Body of pancreas (tissue), 4 donors: Measurements from ENCODE around the gene NGRN. TPM values are rescaled to one million over a fixed set of nuclear protein-coding genes. Genes with fewer than 3 reads are reported as not detected.
"Not testable (repeated sequence)": the region's sequence is repeated elsewhere in the genome, so short reads cannot be mapped to it uniquely, and the experiment has no call there.

Source experiments
- ATAC-seq: fragments of 150-250 bp; one replicate; pipeline ENCODE4 v1.9.1; 2016
- DNase-seq, 4 donors: peaks; one replicate each; pipeline ENCODE4 v3.0.0-alpha.2; 2019
- H3K27ac ChIP-seq, 4 donors: fragments of 200-600 bp; sonication (generic); 1 replicate in 3 of 4; 2 replicates in 1 of 4; pipeline versions ENCODE4 v1.5.1 to v1.6.1; 2016 to 2019; ENCODE audit warnings: mild to moderate bottlenecking in 1 of 4, mixed read lengths in 1 of 4, moderate library complexity in 1 of 4
- H3K27me3 ChIP-seq, 2 donors: fragments of 200-600 bp; sonication (generic); one replicate each; pipeline ENCODE4 v1.6.0; 2016; ENCODE audit warnings: mild to moderate bottlenecking in 1 of 2
- H3K36me3 ChIP-seq, 2 donors: fragments of 200-600 bp; sonication (generic); replicated peaks in 1 of 2; 2 replicates each; pipeline ENCODE4 v1.5.1; 2016; ENCODE audit warnings: low read depth in 2 of 2; ENCODE audit not compliant: insufficient read depth in 1 of 2
- H3K4me1 ChIP-seq: fragments of 200-600 bp; sonication (generic); one replicate; pipeline ENCODE4 v1.6.0; 2016
- H3K4me3 ChIP-seq, 2 donors: fragments of 200-600 bp; sonication (generic); 1 replicate in 1 of 2; 2 replicates in 1 of 2; pipeline ENCODE4 v1.5.1; 2016 to 2019
- H3K9me3 ChIP-seq, 3 donors: fragments of 200-600 bp; sonication (generic); 1 replicate in 2 of 3; 2 replicates in 1 of 3; pipeline ENCODE4 v1.5.1; 2016
- POLR2A ChIP-seq, 3 donors: fragments of 450-650 bp; IDR thresholded peaks; one replicate each; pipeline ENCODE4 v1.6.1; 2016; ENCODE audit warnings: antibody characterized with exemption in 3 of 3, mild to moderate bottlenecking in 2 of 3
- WGBS, 2 donors: methylation state at CpG; one replicate each; pipeline ENCODE4 v1.1.5; 2017; 5-methylcytosine and 5-hydroxymethylcytosine counted together
- intact Hi-C: fragments of 100-400 bp; cut with DNase I; formaldehyde crosslinking; loops from one replicate; pipeline ENCODE4 v1.15.1; 2023
- total RNA-seq, 2 donors: library from RNA; depleted of rRNA; stranded (reverse); fragments of >200 nt; gene quantifications; one replicate each; pipeline ENCODE4 v1.1.0, GENCODE V29; 2016
- TF ChIP-seq, protein P1 (sequence below), 7 experiments: fragments of 450-650 bp in 4 of 7; fragments of 200-600 bp in 3 of 7; sonication (generic) in 3 of 7; IDR thresholded peaks; one replicate each; pipeline ENCODE4 v1.5.1; 2016 to 2019; ENCODE audit warnings: antibody characterized with exemption in 7 of 7

The NGRN gene
- total RNA-seq, 2 donors from 2014 or later: 27.4 to 27.8 TPM

DNA sequence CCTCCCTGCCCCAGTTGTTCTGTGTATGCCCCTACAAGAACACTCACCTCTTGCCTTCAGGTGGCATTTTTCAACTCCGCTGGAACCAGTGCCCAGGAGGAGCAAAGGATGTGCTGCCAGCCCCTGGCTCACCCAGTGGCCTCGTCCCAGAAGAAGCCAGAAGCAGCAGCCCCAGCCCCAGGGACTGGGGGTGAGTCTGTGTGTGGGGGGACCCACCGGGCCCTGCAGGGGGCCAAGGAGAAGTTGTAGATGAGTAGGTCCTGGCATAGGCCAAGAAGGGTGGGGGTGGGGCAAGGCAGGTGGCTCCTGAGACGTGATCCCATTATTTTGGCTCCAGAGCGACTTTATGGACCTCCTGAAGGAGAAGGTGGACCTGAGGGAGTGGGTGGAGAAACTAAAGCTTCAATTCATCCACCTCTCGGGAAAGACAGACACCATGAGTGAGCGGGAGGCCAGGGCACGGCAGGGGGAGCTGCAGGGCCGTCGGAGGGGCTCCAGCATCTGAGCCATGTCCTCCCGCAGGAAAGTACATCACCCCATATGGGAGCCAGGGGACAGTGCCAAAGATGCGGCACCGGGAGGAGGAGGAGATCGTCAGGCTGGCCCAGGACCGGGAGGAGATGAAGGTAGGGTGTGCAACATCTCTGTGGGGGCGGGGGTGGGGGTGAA lies 29.3 kb downstream of the NGRN start:
- Histone ChIP-seq H3K27me3 (no peaks in the 10 kb centered on the region), H3K36me3 (no peaks in the 10 kb centered on the region), H3K27ac (peak overlapping the region; percentile 17 to 91 (median 88)), H3K4me3 (peak overlapping the region in 1 of 2 donors; percentile 12), H3K9me3 (no peaks in the 10 kb centered on the region), H3K4me1 (peaks cover 39% of the 10 kb centered on the region)
- peak in 3 of 4 donors; percentile 42 to 58 (median 49) for DNase-seq
- ATAC-seq: peak; percentile 20
- peak in 1 of 3 donors; percentile 1 for TF ChIP-seq POLR2A (IDR thresholded peaks at IDR 0.05)
- TF ChIP-seq, protein P1, sequence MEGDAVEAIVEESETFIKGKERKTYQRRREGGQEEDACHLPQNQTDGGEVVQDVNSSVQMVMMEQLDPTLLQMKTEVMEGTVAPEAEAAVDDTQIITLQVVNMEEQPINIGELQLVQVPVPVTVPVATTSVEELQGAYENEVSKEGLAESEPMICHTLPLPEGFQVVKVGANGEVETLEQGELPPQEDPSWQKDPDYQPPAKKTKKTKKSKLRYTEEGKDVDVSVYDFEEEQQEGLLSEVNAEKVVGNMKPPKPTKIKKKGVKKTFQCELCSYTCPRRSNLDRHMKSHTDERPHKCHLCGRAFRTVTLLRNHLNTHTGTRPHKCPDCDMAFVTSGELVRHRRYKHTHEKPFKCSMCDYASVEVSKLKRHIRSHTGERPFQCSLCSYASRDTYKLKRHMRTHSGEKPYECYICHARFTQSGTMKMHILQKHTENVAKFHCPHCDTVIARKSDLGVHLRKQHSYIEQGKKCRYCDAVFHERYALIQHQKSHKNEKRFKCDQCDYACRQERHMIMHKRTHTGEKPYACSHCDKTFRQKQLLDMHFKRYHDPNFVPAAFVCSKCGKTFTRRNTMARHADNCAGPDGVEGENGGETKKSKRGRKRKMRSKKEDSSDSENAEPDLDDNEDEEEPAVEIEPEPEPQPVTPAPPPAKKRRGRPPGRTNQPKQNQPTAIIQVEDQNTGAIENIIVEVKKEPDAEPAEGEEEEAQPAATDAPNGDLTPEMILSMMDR (IDR thresholded peaks at IDR 0.05): peak in 3 of 7 experiments; percentile 28 to 46 (median 31)
- intact Hi-C loops: no loop called here
- WGBS, 2 donors: 31 to 33% methylated on average over 11 to 16 of the region's 16 CpGs

DNA sequence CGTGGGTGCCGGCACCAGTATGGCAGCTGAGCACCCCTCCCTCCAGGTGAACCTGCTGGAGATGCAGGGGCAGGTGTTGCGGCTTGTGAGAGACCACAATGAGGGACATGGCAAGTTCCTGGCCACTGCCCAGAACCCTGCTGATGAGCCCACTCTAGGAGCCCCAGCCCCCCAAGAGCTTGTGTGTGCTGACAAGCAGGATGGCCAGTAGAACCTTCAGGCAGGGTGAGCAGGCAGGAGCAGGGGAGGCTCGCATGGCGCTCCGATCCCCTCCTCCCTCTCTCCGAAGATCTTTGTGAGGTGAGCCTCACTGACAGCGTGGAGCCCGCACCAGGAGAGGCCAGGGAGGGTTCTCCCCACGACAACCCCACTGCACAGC lies 29.8 kb downstream of the NGRN start:
- Histone ChIP-seq H3K27me3 (no peaks in the 10 kb centered on the region), H3K9me3 (no peaks in the 10 kb centered on the region), H3K4me3 (peak overlapping the region in 1 of 2 donors; percentile 12), H3K27ac (peak overlapping the region in 3 of 4 donors; percentile 17 to 90 (median 58)), H3K4me1 (peaks cover 39% of the 10 kb centered on the region), H3K36me3 (no peaks in the 10 kb centered on the region)
- WGBS, 2 donors: 0 to 27% methylated on average over 4 to 10 of the region's 10 CpGs
- peak in 1 of 4 donors; percentile 22 for DNase-seq
- no peak for ATAC-seq
- intact Hi-C loops: no loop called here
- TF ChIP-seq POLR2A (IDR thresholded peaks at IDR 0.05): peak in 1 of 3 donors; percentile 11
- TF ChIP-seq, protein P1 (IDR thresholded peaks at IDR 0.05): no peak

DNA sequence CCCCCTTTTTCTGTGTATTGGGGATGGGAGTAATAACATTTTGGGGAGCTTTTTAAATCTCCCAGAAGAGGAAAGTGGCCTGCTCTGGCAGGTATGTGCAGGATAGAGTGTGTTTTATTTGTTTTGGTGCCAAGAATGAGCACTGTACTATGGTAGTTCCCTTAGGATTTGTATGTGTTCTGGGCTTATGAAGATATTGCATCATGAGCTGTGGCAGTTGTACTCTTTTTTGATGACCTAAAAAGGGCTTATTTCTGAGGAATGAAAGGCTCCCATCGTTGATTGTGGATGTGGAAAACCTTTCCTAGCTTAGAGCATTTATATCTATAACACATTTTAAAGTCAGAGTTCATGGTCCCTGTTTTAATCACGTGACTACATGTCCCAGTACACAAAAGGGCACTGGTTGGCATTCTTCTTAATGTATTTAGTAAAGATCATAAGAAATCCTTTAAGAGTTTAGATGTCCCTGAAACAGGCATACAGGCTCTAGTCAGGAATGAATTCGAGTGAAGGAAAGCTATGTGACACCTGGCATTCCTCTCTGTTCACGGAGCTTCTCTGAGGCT lies 30.9 kb downstream of the NGRN start:
- H3K36me3 ChIP-seq, H3K9me3 ChIP-seq, H3K27me3 ChIP-seq, DNase-seq, ATAC-seq, intact Hi-C loops, H3K4me3 ChIP-seq: not testable (repeated sequence)
- Histone ChIP-seq H3K4me1 (peaks cover 43% of the 10 kb centered on the region), H3K27ac (peak overlapping the region in 3 of 4 donors; percentile 6 to 37 (median 22))
- WGBS, 2 donors: 29 to 30% methylated on average over 4 of the region's 4 CpGs

DNA sequence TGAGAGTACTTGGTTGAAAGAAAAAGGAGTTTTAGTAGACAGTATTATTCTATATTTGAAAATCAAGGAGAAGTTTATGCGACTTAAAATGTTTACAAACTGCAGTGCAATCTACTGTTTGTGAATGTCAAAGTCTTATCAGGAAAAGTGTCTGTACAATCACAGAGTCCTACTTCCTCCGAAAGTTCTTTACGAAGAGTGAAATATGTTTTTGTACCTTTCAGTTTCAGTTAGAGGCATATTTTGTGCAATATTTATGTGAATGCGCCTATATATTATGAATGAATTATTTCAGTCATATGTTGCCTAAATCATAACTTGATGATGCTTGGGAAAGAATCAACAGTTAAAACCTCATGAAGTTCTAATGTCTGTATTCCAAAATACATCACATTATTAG lies 31.5 kb downstream of the NGRN start:
- TF ChIP-seq POLR2A (IDR thresholded peaks at IDR 0.05): no peak
- TF ChIP-seq, protein P1 (IDR thresholded peaks at IDR 0.05): no peak
- no peaks in the 10 kb centered on the region for H3K9me3 ChIP-seq
- no peak overlapping the region for H3K4me3 ChIP-seq
- H3K36me3 ChIP-seq: no peaks in the 10 kb centered on the region
- intact Hi-C loops: no loop called here
- ATAC-seq (no peak), DNase-seq (no peak)
- no peaks in the 10 kb centered on the region for H3K27me3 ChIP-seq
- H3K27ac ChIP-seq: peak overlapping the region in 2 of 4 donors; percentile 22 to 37
- 42 to 59% methylated on average over 4 of the region's 4 CpGs for WGBS, 2 donors
- peaks cover 45% of the 10 kb centered on the region for H3K4me1 ChIP-seq

DNA sequence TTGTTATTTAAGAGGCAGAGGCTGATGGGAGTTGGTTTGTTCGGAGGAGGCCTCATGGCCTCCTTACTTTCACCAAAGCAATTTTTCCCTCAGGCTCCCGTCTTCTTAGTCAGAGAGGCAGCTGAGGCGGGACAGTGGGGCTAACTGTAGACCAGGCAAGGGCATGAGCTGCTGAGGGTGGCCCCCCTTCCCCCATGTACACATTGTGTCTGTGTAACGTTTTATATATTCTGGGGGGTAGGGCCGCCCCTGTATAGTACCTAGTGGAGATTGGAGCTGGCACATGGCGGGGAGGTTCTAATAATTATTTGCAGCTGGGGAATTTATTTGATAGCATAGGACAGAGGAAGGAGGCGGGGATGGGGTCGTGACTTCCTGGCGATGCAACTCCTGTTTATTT lies 35.1 kb downstream of the NGRN start:
- no peak for ATAC-seq
- Histone ChIP-seq H3K4me3 (no peak overlapping the region), H3K27me3 (no peaks in the 10 kb centered on the region), H3K9me3 (no peaks in the 10 kb centered on the region), H3K36me3 (no peaks in the 10 kb centered on the region), H3K27ac (no peak overlapping the region), H3K4me1 (peaks cover 28% of the 10 kb centered on the region)
- DNase-seq: no peak
- WGBS, 2 donors: 87 to 90% methylated on average over 9 of the region's 9 CpGs
- intact Hi-C loops: no loop called here
- TF ChIP-seq POLR2A (IDR thresholded peaks at IDR 0.05): no peak
- TF ChIP-seq, protein P1 (IDR thresholded peaks at IDR 0.05): no peak
